ENCODE results near the gene UPK3B. TPM values are rescaled to one million over a fixed set of nuclear protein-coding genes. Genes with fewer than 3 reads are reported as not detected.
"Not testable (repeated sequence)": the region's sequence is repeated elsewhere in the genome, so short reads cannot be mapped to it uniquely, and the experiment has no call there.

UPK3B gene
- total RNA-seq = not detected

DNA sequence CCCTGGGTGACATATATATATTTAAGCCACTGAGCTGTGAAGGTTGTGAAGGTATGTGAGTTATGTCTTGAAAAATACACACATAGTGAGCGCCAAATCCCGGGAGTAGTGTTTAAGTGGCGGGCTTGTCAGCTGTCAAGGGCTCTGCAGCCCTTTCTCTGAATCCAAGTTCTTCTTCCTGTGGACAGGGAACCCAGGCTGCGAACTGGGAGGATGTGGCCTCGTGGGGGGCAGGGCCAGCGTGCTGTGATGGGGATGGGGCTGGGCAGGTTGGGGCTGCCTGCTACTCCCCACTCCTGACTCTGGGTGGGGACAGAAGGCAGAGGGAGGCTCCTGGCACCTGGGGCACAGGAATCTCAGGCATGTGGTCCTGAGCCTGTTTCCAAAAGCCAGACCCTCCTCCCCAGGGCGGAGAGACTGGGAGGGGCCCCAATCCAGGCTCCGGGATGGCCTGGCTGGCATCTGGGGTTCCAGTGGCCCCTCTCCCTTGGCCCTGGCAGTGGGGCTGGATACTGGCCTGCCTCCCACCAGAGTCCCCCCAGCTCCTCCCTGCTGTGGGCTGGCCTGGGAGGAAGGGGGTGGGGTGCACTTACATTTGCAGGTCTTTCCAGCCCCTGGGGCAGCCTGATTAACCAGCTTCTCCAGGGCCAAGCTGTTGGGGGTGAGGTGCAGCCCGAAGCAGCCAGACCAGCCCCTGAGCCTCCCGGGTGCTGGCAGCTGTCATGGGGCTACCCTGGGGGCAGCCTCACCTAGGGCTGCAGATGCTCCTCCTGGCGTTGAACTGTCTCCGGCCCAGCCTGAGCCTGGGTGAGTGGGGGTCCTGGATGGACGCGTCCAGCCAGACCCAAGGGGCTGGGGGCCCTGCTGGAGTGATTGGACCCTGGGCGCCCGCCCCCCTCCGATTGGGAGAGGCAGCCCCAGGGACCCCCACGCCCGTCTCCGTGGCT is at the start of gene UPK3B:
Gene UPK3B (plus strand): TSS at position 622 of the 947 bp plus-strand sequence. CDS start 101 bp downstream, at position 723.
- DNase-seq = no peak

GRCh38 chr7:76460767-76461166 is 49.6 kb upstream of the UPK3B start:
- DNase-seq = not testable (repeated sequence)

GRCh38 chr7:76461464-76462101 is 48.8 kb upstream of the UPK3B start, which contains the start of gene DTX2:
Gene DTX2, plus strand, starts transcription at chr7:76461709. Its CDS starts 18,801 bp downstream, at chr7:76480510.
- not testable (repeated sequence) for DNase-seq

DNA sequence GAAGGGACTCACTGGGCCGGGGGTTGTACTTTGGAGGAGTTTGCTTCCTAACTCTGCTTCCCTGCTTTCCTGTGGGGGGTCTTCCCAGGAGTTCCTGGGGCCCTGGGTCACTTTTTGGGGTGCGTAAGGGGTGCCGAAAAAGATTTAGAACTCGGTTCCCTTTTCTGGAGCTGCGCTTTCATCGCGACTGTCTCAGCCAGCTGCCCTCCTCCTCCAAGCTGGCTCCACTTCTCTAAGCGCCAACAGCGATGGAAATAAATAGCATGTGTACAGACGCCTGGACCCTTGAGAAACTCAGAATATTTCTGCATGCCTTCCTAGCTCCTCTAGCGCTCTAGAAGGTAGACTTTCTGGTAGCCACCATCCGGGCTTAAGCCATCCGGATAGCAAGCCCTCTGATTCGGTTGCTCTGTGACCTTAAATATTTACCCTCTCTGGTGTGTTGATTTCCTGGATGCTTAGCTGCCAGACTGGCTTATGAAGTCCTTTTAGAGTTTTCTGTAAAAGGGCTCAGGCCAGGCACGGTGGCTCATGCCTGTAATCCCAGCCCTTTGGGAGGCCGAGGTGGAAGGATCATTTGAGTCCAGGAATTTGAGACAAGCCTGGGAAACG is 48.0 kb upstream of the UPK3B start:
- not testable (repeated sequence) for DNase-seq

DNA sequence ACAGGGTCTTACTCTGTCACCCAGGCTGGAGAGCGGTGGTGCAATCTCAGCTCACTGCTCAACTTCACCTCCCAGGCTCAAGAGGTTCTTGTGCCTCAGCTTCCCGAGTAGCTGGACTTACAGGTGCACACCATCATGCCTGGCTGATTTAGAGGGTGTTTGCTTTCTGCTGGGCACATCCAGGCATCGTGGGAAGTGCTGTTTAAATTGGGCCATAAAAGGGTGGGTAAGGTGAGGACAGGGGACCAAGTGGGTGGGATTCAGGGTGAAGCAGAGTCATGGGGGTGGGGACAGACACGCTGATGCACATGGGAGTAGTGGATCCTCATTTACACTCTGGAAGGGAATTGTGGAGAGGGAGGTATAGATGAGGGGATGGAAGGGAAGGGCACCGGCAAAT is 45.4 kb upstream of the UPK3B start:
- DNase-seq = not testable (repeated sequence)

DNA sequence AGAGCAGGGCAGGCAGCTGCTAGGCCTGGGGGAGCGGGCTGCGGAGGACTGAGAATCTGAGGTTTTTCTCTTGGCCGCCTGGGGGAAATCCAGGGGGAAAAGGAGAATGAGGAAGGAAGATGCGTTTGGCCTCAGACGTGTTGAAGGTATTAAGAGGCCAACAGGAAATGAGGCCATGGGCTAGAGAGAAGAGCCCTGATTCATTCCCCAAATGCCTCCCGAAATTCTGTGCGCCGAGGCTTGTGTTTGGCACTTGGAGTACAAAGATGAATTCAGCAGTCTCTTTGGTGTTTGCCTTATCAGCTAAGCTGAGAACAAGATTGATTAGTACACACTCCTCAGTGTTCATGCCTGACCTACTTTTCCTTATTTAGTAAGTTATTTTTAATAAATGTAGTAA is 44.4 kb upstream of the UPK3B start:
- DNase-seq = not testable (repeated sequence)

DNA sequence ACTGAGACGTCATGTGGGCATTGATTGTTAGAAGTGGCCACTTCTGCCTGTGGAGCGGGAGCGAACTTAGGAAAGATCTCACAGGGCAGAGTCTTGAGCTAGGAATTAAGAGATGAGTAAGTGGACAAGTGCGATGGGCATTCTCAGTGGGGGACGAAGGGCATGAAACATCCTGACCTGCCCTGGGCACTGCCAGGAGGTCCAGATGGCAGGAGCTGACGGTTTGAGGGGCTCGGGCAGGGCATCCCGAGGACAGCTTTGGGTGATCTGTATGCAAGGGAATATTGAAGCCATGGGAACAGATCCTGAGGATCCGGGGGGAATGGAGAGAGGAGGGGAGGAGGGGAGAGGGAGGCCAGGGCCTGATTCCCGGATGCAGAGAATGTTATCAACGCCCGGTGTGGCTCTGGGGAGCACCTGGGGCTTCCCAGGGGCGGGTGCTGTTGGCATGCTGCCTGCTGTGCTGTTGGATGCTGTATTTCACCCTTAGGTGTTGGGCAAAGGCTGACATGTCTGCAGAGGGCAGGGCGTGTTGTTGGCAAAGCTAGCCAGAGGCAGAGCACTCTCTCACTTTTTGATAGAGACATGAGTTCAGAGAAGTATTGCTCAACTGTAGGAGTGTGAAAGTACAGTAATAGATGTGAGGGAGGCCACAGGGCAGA is 42.5 kb upstream of the UPK3B start:
- not testable (repeated sequence) for DNase-seq

- DNase-seq = not testable (repeated sequence)
Measured at GRCh38 chr7:76471556-76472221, 38.7 kb upstream of the UPK3B start.

- DNase-seq = not testable (repeated sequence)
Measured at GRCh38 chr7:76473097-76473496, 37.3 kb upstream of the UPK3B start.

GRCh38 chr7:76476280-76476679 is 34.1 kb upstream of the UPK3B start:
- not testable (repeated sequence) for DNase-seq

DNA sequence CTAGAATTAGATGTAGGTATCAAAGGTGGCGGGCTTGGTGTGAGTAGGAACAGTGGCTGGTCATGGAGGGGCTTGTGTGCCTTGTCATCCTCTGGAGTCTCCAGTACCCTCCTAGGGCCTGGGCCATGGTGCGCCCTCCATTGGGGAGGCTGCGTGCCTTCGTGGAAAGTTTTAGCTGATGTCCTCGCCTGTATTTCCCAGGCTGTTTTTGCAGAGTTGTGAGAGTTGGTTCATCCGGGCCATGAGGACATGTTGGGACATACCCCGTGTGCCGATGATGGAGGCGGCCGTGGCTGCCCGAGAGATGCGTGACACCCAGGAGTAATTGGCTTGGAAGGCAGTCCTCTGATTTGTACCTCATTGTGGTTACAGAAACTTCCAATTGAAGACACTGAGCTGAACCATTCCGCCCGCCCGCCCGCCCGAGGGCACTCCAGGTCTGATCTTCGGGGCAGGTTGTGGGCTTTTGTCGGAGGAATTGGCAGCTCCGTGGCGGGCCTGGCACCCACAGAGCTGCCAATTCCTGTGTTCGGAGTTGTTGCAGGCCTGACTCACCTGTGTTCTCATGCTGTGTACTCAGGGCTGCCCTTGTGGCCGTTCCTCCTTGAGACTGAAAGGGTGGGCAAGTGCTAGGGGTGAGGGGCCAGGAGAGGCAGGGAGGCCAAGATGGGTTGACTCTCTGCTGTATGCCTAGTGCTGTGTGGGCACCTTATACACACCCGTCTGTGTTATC is 33.4 kb upstream of the UPK3B start:
- DNase-seq = not testable (repeated sequence)

- not testable (repeated sequence) for DNase-seq
Measured at GRCh38 chr7:76479628-76480027, 30.7 kb upstream of the UPK3B start.

DNA sequence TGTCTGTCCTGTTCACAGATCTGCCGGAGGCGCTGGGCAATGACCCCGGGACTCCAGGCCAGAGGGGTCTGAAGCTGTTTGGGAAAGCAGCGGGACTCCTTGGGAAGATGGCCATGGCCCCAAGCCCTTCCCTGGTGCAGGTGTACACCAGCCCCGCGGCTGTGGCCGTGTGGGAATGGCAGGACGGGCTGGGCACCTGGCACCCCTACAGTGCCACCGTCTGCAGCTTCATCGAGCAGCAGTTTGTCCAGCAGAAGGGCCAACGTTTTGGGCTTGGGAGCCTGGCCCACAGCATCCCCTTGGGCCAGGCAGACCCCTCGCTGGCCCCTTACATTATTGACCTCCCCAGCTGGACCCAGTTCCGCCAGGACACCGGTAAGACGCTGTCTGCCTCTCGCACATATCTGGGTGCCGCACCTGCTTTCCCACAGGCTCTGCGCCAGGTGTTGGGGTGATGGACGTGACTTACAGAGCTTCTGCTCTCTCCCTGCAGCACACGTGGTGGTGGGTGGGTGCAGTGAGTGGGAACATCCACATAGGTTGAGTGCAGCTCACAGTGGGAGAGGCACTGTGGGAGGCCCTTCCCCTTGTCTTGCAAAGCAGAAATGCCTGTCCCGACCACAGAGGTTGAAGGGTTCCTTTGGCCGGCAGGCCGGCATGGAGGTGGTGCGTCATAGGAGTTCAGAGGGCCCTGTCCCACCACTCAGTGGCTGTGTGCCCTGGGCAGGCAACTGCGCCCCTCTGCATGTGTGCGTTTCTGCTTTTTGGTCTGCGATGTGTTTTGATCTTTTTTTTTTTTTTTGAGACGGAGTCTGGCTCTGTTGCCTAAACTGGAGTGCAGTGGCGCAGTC is 29.7 kb upstream of the UPK3B start:
- DNase-seq = not testable (repeated sequence)

GRCh38 chr7:76482660-76483059 is 27.7 kb upstream of the UPK3B start:
- DNase-seq = not testable (repeated sequence)

- not testable (repeated sequence) for DNase-seq
Measured at GRCh38 chr7:76483081-76483480, 27.3 kb upstream of the UPK3B start.

GRCh38 chr7:76484456-76484855 is 25.9 kb upstream of the UPK3B start:
- not testable (repeated sequence) for DNase-seq

- DNase-seq = not testable (repeated sequence)
Measured at GRCh38 chr7:76485822-76486610, 24.3 kb upstream of the UPK3B start.

GRCh38 chr7:76486618-76487017 is 23.7 kb upstream of the UPK3B start:
- DNase-seq = not testable (repeated sequence)

DNA sequence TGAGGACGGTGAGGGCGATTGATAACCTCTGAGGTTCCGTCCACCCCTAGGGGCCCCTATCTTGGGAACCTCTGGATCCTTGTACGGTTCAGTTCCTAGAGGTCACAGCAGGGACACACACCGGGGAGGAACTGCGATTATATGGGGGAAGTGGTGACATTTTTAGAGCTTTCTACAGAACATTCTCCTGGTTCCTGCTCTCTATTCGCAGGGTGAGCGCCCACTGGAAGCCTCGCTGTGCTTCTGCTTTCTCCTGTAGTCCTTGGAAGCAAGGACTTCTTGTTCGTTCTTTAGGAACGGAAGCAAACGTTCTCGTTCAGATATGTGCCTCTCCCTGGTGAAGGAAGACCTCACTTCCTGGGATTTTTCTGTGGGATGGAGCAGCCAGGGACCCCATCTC is 22.4 kb upstream of the UPK3B start:
- DNase-seq = not testable (repeated sequence)

All from occipital lobe (tissue), 2 donors.